HEK293 (cell line): ENCODE results near the gene EFNA2.
A peak's percentile ranks its signal among the peaks of the same experiment; 100 is the strongest.

Source experiments
- GLI4 ChIP-seq: fragments of 450-650 bp; formaldehyde crosslinking; IDR thresholded peaks from 2 replicates; pipeline ENCODE4 v1.5.1; 2016; ENCODE audit warnings: missing biosample characterization, missing genetic modification characterization
- MZF1 ChIP-seq: fragments of 450-650 bp; formaldehyde crosslinking; IDR thresholded peaks from 2 replicates; pipeline ENCODE4 v1.5.1; 2017; ENCODE audit warnings: missing biosample characterization, missing genetic modification characterization, borderline replicate concordance
- PRDM10 ChIP-seq: fragments of 450-650 bp; formaldehyde crosslinking; IDR thresholded peaks from 2 replicates; pipeline ENCODE4 v1.5.1; 2016; ENCODE audit warnings: missing biosample characterization, missing genetic modification characterization
- REST ChIP-seq: fragments of 450-650 bp; formaldehyde crosslinking; IDR thresholded peaks from 2 replicates; pipeline ENCODE4 v1.5.1; 2016; ENCODE audit warnings: missing biosample characterization, missing genetic modification characterization
- SP2 ChIP-seq: fragments of 450-650 bp; formaldehyde crosslinking; IDR thresholded peaks from 2 replicates; pipeline ENCODE4 v1.5.1; 2016; ENCODE audit warnings: missing biosample characterization, missing genetic modification characterization
- ZBTB17 ChIP-seq: fragments of 450-650 bp; formaldehyde crosslinking; IDR thresholded peaks from 2 replicates; pipeline ENCODE4 v1.5.1; 2016; ENCODE audit warnings: missing biosample characterization, missing genetic modification characterization
- ZBTB20 ChIP-seq: fragments of 450-650 bp; formaldehyde crosslinking; IDR thresholded peaks from 2 replicates; pipeline ENCODE4 v1.5.1; 2016; ENCODE audit warnings: missing biosample characterization, missing genetic modification characterization
- ZNF121 ChIP-seq: fragments of 450-650 bp; formaldehyde crosslinking; IDR thresholded peaks from 2 replicates; pipeline ENCODE4 v1.5.1; 2016; ENCODE audit warnings: missing biosample characterization, missing genetic modification characterization
- ZNF19 ChIP-seq: fragments of 450-650 bp; formaldehyde crosslinking; IDR thresholded peaks from 2 replicates; pipeline ENCODE4; 2016; ENCODE audit warnings: missing biosample characterization, missing genetic modification characterization, low read depth
- ZNF280C ChIP-seq: fragments of 450-650 bp; formaldehyde crosslinking; IDR thresholded peaks from 2 replicates; pipeline ENCODE4 v1.5.1; 2016; ENCODE audit warnings: missing biosample characterization, missing genetic modification characterization
- ZNF362 ChIP-seq: fragments of 450-650 bp; formaldehyde crosslinking; IDR thresholded peaks from 2 replicates; pipeline ENCODE4 v1.5.1; 2016; ENCODE audit warnings: missing biosample characterization, missing genetic modification characterization
- ZNF416 ChIP-seq: fragments of 450-650 bp; formaldehyde crosslinking; IDR thresholded peaks from 2 replicates; pipeline ENCODE4 v1.5.1; 2016; ENCODE audit warnings: missing biosample characterization, missing genetic modification characterization
- ZNF600 ChIP-seq: fragments of 450-650 bp; formaldehyde crosslinking; IDR thresholded peaks from 2 replicates; pipeline ENCODE4 v1.5.1; 2016; ENCODE audit warnings: missing biosample characterization, missing genetic modification characterization
- ZNF658 ChIP-seq: fragments of 450-650 bp; formaldehyde crosslinking; IDR thresholded peaks from 2 replicates; pipeline ENCODE4; 2016; ENCODE audit warnings: missing biosample characterization, missing genetic modification characterization
- ZNF785 ChIP-seq: fragments of 450-650 bp; formaldehyde crosslinking; IDR thresholded peaks from 2 replicates; pipeline ENCODE4 v1.5.1; 2016; ENCODE audit warnings: missing biosample characterization, missing genetic modification characterization
- ZNF791 ChIP-seq: fragments of 450-650 bp; formaldehyde crosslinking; IDR thresholded peaks from 2 replicates; pipeline ENCODE4 v1.5.1; 2016; ENCODE audit warnings: missing biosample characterization, missing genetic modification characterization
- ZNF830 ChIP-seq: fragments of 450-650 bp; IDR thresholded peaks from 2 replicates; pipeline ENCODE4 v1.5.0; 2018; ENCODE audit warnings: missing biosample characterization, missing genetic modification characterization, low read depth, mild to moderate bottlenecking, moderate library complexity
- TF ChIP-seq, protein P1 (sequence below): fragments of 450-650 bp; formaldehyde crosslinking; IDR thresholded peaks from 2 replicates; pipeline ENCODE4 v1.5.1; 2016; ENCODE audit warnings: missing biosample characterization, missing genetic modification characterization, borderline replicate concordance
- TF ChIP-seq, protein P2 (sequence below): fragments of 450-650 bp; formaldehyde crosslinking; IDR thresholded peaks from 2 replicates; pipeline ENCODE4 v1.5.1; 2016; ENCODE audit warnings: missing biosample characterization, missing genetic modification characterization
- TF ChIP-seq, protein P3 (sequence below): fragments of 450-650 bp; IDR thresholded peaks from 2 replicates; pipeline ENCODE4 v1.5.1; 2018; ENCODE audit warnings: missing biosample characterization, mild to moderate bottlenecking, missing genetic modification characterization

Gene EFNA2

DNA sequence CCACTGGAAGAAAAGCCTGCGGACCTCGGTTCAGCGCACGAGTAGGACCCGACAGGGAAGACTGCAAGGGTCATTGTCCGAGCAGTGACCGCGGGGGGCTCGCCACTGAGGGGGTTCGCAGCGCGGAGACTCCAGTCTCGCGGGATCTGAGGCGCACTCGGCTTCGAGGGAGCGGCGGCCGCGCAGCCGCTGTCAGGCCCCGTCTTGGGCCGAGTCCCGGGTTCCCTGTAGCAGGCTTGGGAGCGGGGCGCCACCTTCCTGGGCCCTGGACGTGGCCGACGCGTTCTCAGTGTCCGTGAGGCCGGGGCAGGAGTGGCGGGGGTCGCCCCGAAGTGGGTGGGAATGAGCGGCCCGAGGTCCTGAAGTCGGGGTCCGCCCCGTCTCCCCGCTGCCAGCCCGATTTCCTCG is 10.8 kb upstream of the EFNA2 start (continued):
- TF ChIP-seq ZNF19 (tag by site-specific recombination) (no peak), ZNF600 (tag by site-specific recombination) (peak; percentile 90), PRDM10 (tag by site-specific recombination) (peak; percentile 31; the same call in 1 of the 2 replicates), ZNF658 (tag by site-specific recombination) (no peak), GLI4 (no peak), ZNF280C (no peak), ZNF791 (tag by site-specific recombination) (no peak), ZBTB17 (tag by site-specific recombination) (peak; percentile 91; the same call in 1 of the 2 replicates), ZNF416 (tag by site-specific recombination) (no peak), ZNF121 (tag by site-specific recombination) (peak; percentile 68), ZNF785 (tag by site-specific recombination) (peak; percentile 80; the same call in 1 of the 2 replicates), MZF1 (tag by site-specific recombination) (no peak; the same call in 1 of the 2 replicates), ZBTB20 (peak; percentile 100), ZNF362 (tag by site-specific recombination) (no peak), SP2 (tag by site-specific recombination) (peak; percentile 33; the same call in 1 of the 2 replicates), REST (tag by site-specific recombination) (no peak), ZNF830 (tag by site-specific recombination) (no peak)
- TF ChIP-seq, protein P1, sequence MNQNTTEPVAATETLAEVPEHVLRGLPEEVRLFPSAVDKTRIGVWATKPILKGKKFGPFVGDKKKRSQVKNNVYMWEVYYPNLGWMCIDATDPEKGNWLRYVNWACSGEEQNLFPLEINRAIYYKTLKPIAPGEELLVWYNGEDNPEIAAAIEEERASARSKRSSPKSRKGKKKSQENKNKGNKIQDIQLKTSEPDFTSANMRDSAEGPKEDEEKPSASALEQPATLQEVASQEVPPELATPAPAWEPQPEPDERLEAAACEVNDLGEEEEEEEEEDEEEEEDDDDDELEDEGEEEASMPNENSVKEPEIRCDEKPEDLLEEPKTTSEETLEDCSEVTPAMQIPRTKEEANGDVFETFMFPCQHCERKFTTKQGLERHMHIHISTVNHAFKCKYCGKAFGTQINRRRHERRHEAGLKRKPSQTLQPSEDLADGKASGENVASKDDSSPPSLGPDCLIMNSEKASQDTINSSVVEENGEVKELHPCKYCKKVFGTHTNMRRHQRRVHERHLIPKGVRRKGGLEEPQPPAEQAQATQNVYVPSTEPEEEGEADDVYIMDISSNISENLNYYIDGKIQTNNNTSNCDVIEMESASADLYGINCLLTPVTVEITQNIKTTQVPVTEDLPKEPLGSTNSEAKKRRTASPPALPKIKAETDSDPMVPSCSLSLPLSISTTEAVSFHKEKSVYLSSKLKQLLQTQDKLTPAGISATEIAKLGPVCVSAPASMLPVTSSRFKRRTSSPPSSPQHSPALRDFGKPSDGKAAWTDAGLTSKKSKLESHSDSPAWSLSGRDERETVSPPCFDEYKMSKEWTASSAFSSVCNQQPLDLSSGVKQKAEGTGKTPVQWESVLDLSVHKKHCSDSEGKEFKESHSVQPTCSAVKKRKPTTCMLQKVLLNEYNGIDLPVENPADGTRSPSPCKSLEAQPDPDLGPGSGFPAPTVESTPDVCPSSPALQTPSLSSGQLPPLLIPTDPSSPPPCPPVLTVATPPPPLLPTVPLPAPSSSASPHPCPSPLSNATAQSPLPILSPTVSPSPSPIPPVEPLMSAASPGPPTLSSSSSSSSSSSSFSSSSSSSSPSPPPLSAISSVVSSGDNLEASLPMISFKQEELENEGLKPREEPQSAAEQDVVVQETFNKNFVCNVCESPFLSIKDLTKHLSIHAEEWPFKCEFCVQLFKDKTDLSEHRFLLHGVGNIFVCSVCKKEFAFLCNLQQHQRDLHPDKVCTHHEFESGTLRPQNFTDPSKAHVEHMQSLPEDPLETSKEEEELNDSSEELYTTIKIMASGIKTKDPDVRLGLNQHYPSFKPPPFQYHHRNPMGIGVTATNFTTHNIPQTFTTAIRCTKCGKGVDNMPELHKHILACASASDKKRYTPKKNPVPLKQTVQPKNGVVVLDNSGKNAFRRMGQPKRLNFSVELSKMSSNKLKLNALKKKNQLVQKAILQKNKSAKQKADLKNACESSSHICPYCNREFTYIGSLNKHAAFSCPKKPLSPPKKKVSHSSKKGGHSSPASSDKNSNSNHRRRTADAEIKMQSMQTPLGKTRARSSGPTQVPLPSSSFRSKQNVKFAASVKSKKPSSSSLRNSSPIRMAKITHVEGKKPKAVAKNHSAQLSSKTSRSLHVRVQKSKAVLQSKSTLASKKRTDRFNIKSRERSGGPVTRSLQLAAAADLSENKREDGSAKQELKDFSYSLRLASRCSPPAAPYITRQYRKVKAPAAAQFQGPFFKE (tag by site-specific recombination): 0 out of 2 replicates have a peak, but pooled peaks have one; percentile 53
- TF ChIP-seq, protein P2, sequence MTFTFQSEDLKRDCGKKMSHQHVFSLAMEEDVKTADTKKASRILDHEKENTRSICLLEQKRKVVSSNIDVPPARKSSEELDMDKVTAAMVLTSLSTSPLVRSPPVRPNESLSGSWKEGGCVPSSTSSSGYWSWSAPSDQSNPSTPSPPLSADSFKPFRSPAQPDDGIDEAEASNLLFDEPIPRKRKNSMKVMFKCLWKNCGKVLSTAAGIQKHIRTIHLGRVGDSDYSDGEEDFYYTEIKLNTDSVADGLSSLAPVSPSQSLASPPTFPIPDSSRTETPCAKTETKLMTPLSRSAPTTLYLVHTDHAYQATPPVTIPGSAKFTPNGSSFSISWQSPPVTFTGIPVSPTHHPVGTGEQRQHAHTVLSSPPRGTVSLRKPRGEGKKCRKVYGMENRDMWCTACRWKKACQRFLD: no peak
- TF ChIP-seq, protein P3, sequence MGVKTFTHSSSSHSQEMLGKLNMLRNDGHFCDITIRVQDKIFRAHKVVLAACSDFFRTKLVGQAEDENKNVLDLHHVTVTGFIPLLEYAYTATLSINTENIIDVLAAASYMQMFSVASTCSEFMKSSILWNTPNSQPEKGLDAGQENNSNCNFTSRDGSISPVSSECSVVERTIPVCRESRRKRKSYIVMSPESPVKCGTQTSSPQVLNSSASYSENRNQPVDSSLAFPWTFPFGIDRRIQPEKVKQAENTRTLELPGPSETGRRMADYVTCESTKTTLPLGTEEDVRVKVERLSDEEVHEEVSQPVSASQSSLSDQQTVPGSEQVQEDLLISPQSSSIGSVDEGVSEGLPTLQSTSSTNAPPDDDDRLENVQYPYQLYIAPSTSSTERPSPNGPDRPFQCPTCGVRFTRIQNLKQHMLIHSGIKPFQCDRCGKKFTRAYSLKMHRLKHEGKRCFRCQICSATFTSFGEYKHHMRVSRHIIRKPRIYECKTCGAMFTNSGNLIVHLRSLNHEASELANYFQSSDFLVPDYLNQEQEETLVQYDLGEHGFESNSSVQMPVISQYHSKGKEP (tag by site-specific recombination): no peak
